GM11168 (cell line): ENCODE data around the gene FAM131C.

ENCODE experiments used
- in situ Hi-C: fragments of 300-500 bp; cut with MboI; formaldehyde crosslinking; loops from one replicate; pipeline ENCODE4 v1.12.0; 2022; ENCODE audit warnings: low sequenced_read_pairs; ENCODE audit not compliant: unreplicated experiment

The FAM131C gene

GRCh38 chr1:16073490-16074119 lies at the start of gene FAM131C:
Gene FAM131C (minus strand): TSS chr1:16073651. CDS start chr1:16073442, 209 bp downstream.
- in situ Hi-C loops, result no loop called here

- in situ Hi-C loops, result no loop called here
Observed at GRCh38 chr1:16122916-16123315, 49.5 kb upstream of the FAM131C start.

GRCh38 chr1:16122350-16122881 lies 49.0 kb upstream of the FAM131C start:
- in situ Hi-C loops, result no loop called here

GRCh38 chr1:16120940-16121410 lies 47.5 kb upstream of the FAM131C start:
- in situ Hi-C loops, result no loop called here

DNA sequence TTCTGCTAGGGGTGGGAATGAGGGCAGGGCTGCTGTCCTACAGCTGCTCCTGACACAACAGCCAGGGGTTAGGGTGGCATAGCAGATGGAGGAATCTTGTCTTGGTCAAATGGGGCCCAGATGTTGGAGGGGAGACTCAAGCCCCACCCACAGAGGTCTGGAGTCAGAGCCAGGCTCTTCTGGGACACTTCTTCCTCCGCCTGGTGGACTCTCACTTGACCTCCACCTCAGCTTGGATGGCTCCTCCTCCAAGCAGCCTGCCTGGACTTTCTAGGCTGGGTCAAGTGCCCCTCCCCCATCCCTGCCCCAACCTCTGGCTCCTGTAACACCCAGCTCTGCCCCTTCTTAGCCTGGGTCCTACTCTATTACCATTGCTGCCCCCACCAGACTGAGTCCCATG lies 47.0 kb upstream of the FAM131C start:
- in situ Hi-C loops, result no loop called here

DNA sequence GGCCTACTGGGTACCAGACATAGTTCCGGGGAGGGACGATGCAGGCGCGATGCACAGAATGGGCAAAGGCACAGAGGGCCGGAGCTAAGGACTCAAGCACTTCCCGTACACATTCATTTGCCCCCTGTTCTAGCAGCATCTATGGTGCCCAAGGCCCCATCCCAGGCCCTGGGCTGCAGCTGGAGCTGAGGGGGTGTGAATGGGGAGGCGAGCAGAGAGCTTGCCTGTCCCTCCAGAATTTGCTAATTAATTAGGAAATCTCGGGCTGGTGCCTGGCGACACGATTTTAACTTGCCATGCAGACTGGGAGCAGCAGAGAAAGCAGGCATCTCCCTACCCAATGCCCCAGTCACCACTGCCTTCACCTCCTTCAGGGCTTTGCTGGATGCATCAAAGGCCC lies 46.5 kb upstream of the FAM131C start:
- in situ Hi-C loops, result no loop called here

- in situ Hi-C loops, result no loop called here
Observed at GRCh38 chr1:16119504-16119903, 46.1 kb upstream of the FAM131C start.

- in situ Hi-C loops, result no loop called here
Observed at GRCh38 chr1:16118706-16119105, 45.3 kb upstream of the FAM131C start.

GRCh38 chr1:16117936-16118335 lies 44.5 kb upstream of the FAM131C start:
- in situ Hi-C loops, result no loop called here

- in situ Hi-C loops, result no loop called here
Observed at GRCh38 chr1:16117369-16117768, 43.9 kb upstream of the FAM131C start.

DNA sequence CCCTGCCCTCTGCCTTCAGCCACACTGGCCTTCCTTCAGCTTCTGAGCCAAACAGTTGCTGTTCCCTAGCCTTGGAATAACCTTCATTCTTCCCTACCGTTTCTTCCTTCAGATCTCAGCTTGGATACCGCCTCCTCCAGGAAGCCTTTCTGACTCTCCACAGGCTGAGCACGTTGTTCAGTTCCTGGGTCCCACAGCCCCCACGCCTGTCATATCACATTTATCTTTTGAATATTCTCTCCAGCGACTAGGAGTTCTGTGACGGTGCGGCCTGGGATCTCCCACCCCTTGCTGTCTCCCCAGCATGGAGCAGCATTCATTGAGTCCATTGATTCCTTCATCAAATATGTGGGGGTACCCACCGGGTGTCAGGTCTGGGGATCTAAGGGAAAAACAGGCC lies 43.2 kb upstream of the FAM131C start:
- in situ Hi-C loops, result no loop called here

DNA sequence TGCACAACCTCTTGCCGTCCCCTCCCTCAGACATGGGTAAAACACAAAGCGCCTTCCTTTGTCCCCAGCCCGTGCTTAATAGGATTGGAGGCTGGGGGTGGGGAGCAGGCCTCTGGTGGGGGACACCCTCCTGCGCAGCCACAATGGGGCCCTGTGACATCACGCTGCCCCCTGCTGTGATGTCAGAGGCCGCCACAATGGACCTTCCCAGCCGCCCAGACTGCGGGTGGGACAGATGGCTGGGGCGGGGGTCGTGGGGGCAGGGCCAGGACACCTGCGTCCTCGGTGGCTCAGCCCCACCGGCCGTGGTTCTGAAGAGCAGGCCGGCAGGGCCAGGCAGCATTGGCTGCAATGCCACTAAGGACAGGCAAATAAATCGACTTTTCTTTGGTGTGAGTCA lies 42.6 kb upstream of the FAM131C start:
- in situ Hi-C loops, result no loop called here

GRCh38 chr1:16115468-16115983 lies 42.1 kb upstream of the FAM131C start:
- in situ Hi-C loops, result no loop called here

DNA sequence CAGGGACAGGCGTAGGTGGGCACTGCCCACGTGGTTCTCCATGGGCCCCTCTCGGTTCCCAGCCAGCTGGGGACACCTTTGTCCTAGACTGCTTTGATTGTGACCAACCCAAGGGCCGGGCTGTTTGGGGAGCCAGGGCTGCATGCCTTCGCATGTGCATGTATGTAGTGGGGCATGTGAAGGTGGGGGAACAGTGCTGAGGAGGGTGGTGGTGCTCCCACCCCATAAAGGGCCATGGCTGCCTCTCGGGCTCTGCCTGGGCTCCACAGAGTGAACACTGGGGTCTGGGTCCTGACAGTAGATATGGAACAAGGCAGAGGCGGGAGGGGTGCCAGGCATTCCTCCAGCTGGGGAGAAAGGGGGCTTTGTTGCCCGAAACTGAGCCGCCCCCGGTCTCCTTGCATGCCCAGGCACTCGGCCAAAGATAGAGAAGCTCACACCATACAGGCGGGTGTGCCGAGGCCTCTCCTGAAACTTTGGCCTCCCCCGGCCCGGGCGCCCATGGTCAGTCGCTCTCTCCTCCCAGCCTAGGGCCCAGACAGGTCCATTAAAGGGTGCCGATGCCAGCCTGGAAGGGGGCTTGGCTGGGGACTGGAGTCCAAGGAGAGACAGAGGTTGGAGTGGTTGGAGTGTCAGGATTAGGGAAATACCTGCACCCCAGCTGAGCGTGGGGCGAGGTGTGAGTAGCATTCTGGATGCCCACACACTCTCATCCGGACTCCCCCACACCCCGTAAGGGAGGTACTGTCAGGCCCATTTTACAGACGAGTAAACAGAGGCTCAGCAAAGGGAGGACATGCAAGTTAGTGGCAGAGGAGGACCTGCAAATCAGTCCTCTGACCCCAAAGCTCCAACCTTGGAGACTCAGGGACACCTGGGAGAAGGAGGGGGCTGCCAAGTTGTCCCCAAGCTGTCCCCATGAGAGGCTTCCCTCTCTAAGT lies 41.3 kb upstream of the FAM131C start:
- in situ Hi-C loops, result no loop called here

GRCh38 chr1:16112596-16113555 lies 39.4 kb upstream of the FAM131C start:
- in situ Hi-C loops, result no loop called here

DNA sequence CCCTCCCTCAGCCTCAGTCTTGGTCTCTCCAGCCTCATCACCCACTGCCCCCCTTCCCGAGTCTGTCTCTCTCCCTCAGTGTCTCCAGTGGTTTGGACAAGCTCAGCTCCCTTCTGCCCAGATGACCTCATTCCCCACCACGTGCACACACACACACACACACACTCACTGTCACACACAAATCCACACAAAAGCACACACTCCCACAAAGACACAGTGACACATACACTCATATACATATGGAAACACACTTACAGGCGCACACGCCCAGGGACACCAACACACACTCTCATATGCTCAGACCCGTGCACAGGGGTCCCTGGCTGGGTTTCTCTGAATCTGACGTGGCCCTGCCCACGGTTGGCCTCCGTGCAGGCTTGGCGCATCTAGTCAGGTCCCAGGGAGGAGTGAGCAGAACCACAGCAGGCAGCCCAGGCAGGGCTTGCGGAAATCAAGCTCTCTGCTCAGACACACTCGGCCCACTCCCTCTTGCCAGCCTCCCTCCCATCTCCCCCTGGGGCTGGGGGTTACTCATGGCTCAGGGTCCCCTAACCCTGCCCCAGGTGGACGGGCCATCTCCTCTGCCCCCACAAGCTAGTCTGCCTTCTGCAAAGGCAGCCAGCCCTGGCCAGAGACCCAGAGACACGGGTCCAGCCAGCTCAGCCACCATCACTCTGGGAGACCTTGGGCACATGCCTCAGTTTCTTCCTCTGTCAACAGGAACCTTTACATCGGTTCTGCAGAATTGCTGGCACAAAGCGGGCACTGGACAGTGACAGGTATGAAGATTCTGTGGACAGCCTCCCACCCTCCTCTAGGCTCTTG lies 38.5 kb upstream of the FAM131C start:
- in situ Hi-C loops, result no loop called here

GRCh38 chr1:16110884-16111283 lies 37.4 kb upstream of the FAM131C start:
- in situ Hi-C loops, result no loop called here

GRCh38 chr1:16110456-16110855 lies 37.0 kb upstream of the FAM131C start:
- in situ Hi-C loops, result no loop called here

DNA sequence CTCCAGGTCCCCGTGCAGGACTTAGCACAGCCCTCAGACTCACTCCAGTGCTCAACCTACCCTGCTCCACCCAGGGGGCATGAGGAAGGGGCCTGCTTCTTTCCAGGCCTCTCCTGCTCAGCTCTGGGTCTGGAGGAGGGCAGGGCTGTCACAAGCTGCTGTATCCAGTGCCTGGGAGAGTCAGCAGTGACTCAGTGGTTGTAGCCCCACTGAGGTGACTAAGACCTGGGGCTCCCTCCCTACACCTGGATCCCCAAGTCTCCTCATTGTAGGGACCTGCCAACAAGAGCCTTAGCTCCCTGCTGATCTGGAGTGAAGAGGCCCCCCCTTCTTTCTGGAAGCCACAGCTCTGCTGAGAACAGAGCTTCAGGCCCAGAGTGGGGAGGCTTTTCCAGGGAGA lies 36.1 kb upstream of the FAM131C start:
- in situ Hi-C loops, result no loop called here
